ENCODE results near the gene FGF4.

FGF4 gene

GRCh38 chr11:69775163-69775755 lies at the start of gene FGF4:
FGF4 (minus strand) TSS chr11:69775341; CDS start chr11:69775084, 257 bp downstream.
- no peak for DNase-seq

- DNase-seq, result no peak
These were observed 48.6 kb upstream of the FGF4 start for GRCh38 chr11:69823641-69824265.

GRCh38 chr11:69822676-69823494 lies 47.7 kb upstream of the FGF4 start:
- no peak for DNase-seq

GRCh38 chr11:69821511-69822040 lies 46.4 kb upstream of the FGF4 start:
- DNase-seq, result no peak

- no peak for DNase-seq
These were observed 45.3 kb upstream of the FGF4 start for GRCh38 chr11:69820441-69820840.

- no peak for DNase-seq
These were observed 44.5 kb upstream of the FGF4 start for GRCh38 chr11:69819541-69820070.

GRCh38 chr11:69818603-69819441 lies 43.7 kb upstream of the FGF4 start, which contains the start of gene FGF3:
FGF3 (minus strand) TSS chr11:69819416; CDS start chr11:69818933, 483 bp downstream.
- DNase-seq, result no peak

GRCh38 chr11:69818231-69818602 lies 43.1 kb upstream of the FGF4 start:
- DNase-seq, result no peak

GRCh38 chr11:69817265-69818230 lies 42.4 kb upstream of the FGF4 start:
- DNase-seq, result no peak

GRCh38 chr11:69816671-69817070 lies 41.5 kb upstream of the FGF4 start:
- DNase-seq, result no peak

GRCh38 chr11:69815973-69816372 lies 40.8 kb upstream of the FGF4 start:
- no peak for DNase-seq

GRCh38 chr11:69814902-69815301 lies 39.8 kb upstream of the FGF4 start:
- DNase-seq, result no peak

- no peak for DNase-seq
These were observed 39.3 kb upstream of the FGF4 start for GRCh38 chr11:69814411-69814810.

- DNase-seq, result no peak
These were observed 38.7 kb upstream of the FGF4 start for GRCh38 chr11:69813839-69814238.

GRCh38 chr11:69812946-69813345 lies 37.8 kb upstream of the FGF4 start:
- DNase-seq, result no peak

GRCh38 chr11:69812256-69812655 lies 37.1 kb upstream of the FGF4 start:
- DNase-seq, result no peak

- no peak for DNase-seq
These were observed 36.3 kb upstream of the FGF4 start for GRCh38 chr11:69811431-69811830.

- no peak for DNase-seq
These were observed 35.4 kb upstream of the FGF4 start for GRCh38 chr11:69810289-69811118.

- DNase-seq, result no peak
These were observed 33.5 kb upstream of the FGF4 start for GRCh38 chr11:69808667-69809086.

GRCh38 chr11:69807106-69807815 lies 32.1 kb upstream of the FGF4 start:
- no peak for DNase-seq
